Common myeloid progenitor, CD34-positive (primary cell): ENCODE measurements around the gene CD74.
A peak's percentile ranks its signal among the peaks of the same experiment; 100 is the strongest.
"Not testable (repeated sequence)": the region's sequence is repeated elsewhere in the genome, so short reads cannot be mapped to it uniquely, and the experiment has no call there.

Experiments used
- CTCF ChIA-PET: fragments of 350-600 bp; sonication (Branson Sonifier 250); formaldehyde crosslinking; loops from one replicate; lab custom pipeline; 2021; ENCODE audit warnings: antibody characterized with exemption; lab: Charles Lee
- POLR2A ChIA-PET: fragments of 350-600 bp; sonication (Branson Sonifier 250); formaldehyde crosslinking; loops from one replicate; lab custom pipeline; 2021; ENCODE audit warnings: antibody characterized with exemption; lab: Charles Lee
- DNase-seq, 3 donors: peaks; one replicate each; pipeline versions ENCODE4 v3.0.0 to v3.0.0-alpha.2; 2013
- H3K27ac ChIP-seq, 2 experiments: 1 replicate in 1 of 2; 2 replicates in 1 of 2; pipeline ENCODE4 v1.7.0; 2013; ENCODE audit warnings: inconsistent platforms in 2 of 2, low read length in 2 of 2, mild to moderate bottlenecking in 2 of 2, low read depth in 1 of 2, moderate library complexity in 1 of 2; ENCODE audit not compliant: severe bottlenecking in 2 of 2, insufficient read depth in 1 of 2, poor library complexity in 1 of 2
- H3K27me3 ChIP-seq, 5 experiments: replicated peaks in 2 of 5; 1 replicate in 3 of 5; 2 replicates in 2 of 5; pipeline versions ENCODE4 v1.6.1 to v1.7.0; 2013; ENCODE audit warnings: low read length in 4 of 5, mild to moderate bottlenecking in 2 of 5, moderate library complexity in 2 of 5, inconsistent platforms in 1 of 5; ENCODE audit not compliant: insufficient read depth in 5 of 5, control insufficient read depth in 4 of 5
- H3K36me3 ChIP-seq, 4 experiments: 1 replicate in 2 of 4; 2 replicates in 2 of 4; pipeline versions ENCODE4 v1.6.1 to v1.7.0; 2013; ENCODE audit warnings: low read length in 3 of 4, control low read depth in 1 of 4, mild to moderate bottlenecking in 1 of 4; ENCODE audit not compliant: control insufficient read depth in 4 of 4, insufficient read depth in 4 of 4
- H3K4me1 ChIP-seq, 4 experiments: 1 replicate in 3 of 4; 2 replicates in 1 of 4; pipeline versions ENCODE4 v1.6.1 to v1.7.1; 2013; ENCODE audit warnings: low read length in 3 of 4, mild to moderate bottlenecking in 3 of 4, control low read depth in 1 of 4, inconsistent platforms in 1 of 4, moderate library complexity in 1 of 4; ENCODE audit not compliant: control insufficient read depth in 4 of 4, insufficient read depth in 4 of 4; ENCODE audit errors: control extremely low read depth in 1 of 4
- H3K4me3 ChIP-seq, 7 experiments: 1 replicate in 4 of 7; 2 replicates in 3 of 7; pipeline versions ENCODE4 v1.5.1 to v1.7.0; 2013; ENCODE audit warnings: mild to moderate bottlenecking in 7 of 7, low read length in 6 of 7, moderate library complexity in 6 of 7, inconsistent platforms in 2 of 7, low read depth in 2 of 7, control low read depth in 1 of 7; ENCODE audit not compliant: insufficient read depth in 4 of 7, control insufficient read depth in 1 of 7; ENCODE audit errors: extremely low read depth in 1 of 7
- H3K9me3 ChIP-seq, 5 experiments: 1 replicate in 4 of 5; 2 replicates in 1 of 5; pipeline versions ENCODE4 v1.6.1 to v1.7.1; 2013; ENCODE audit warnings: low read length in 4 of 5, mild to moderate bottlenecking in 2 of 5, inconsistent platforms in 1 of 5, low read depth in 1 of 5, moderate library complexity in 1 of 5; ENCODE audit not compliant: control insufficient read depth in 4 of 5, insufficient read depth in 2 of 5; ENCODE audit errors: control extremely low read depth in 1 of 5
- WGBS: methylation state at CpG from one replicate; pipeline ENCODE4 v1.1.5; 2013; ENCODE audit not compliant: insufficient coverage; 5-methylcytosine and 5-hydroxymethylcytosine counted together

The CD74 gene

DNA sequence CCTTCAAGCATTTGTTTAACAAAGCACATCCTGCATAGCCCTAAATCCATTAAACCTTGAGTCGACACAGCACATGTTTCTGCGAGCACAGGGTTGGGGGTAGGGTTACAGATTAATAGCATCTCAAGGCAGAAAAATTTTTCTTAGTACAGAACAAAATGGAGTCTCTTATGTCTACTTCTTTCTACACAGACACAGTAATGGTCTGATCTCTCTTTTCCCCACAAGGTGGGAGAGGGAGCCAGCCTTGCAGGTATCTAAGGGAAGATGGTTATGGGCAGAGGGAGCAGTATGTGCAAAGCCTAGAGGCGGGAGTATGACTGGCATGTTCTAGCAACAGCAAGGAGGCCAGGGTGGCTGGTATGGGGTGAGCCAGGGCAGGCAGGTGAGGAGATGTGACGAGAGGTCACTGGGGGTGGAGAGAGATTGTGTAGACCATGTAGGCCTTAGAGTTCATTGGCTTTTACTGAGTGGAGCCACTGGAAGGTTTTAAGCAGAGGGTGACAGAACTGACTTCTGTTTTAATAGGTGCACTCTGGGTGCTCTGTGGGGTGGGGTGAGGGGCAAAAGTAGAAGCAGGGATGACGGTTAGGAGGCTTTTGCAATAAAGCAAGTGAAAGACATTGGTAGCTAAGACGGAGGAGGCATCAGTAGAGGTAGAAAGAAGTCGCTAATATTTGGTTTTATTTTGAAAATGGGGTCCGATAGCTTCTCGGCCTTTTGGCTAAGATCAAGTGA, 42.0 kb upstream of the CD74 start:
- peak in 1 of 3 donors; percentile 22 for DNase-seq
- WGBS: 81% methylated on average over 7 of the region's 9 CpGs
- no peaks in the 10 kb centered on the region for H3K9me3 ChIP-seq
- CTCF ChIA-PET: interaction anchor here (0.7 to 7.2 kb wide), 6 partner anchors 10 to 324 kb away, joined by 3 to 59 read pairs (median 4); partner anchors contain the start of gene SMIM3
- POLR2A ChIA-PET: no interaction called here
- peak overlapping the region in 1 of 7 experiments; percentile 11 for H3K4me3 ChIP-seq
- H3K27ac ChIP-seq: peak overlapping the region in 1 of 2 experiments; percentile 65
- no peaks in the 10 kb centered on the region for H3K27me3 ChIP-seq
- peaks cover 11 to 65% (median 62%) of the 10 kb centered on the region in 4 experiments for H3K4me1 ChIP-seq
- no peaks in the 10 kb centered on the region for H3K36me3 ChIP-seq

DNA sequence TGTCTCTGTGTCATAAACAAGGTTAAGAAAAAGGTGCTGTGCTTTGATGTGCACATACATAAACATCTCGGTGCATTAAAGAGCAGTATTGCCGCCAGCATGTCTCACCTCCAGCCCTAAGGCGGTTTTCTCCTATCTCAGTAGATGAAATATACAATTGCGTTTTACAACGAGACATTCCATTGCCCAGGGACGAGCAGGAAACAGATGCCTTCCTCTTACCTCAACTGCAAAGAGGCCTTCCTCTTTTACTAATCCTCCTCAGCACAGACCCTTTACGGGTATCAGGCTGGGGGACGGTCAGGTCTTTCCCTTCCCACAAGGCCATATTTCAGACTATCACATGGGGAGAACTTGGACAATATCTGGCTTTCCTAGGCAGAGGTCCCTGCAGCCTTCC, 41.3 kb upstream of the CD74 start:
- peak overlapping the region; percentile 23 to 65 for H3K27ac ChIP-seq
- POLR2A ChIA-PET, CTCF ChIA-PET: not testable (repeated sequence)

DNA sequence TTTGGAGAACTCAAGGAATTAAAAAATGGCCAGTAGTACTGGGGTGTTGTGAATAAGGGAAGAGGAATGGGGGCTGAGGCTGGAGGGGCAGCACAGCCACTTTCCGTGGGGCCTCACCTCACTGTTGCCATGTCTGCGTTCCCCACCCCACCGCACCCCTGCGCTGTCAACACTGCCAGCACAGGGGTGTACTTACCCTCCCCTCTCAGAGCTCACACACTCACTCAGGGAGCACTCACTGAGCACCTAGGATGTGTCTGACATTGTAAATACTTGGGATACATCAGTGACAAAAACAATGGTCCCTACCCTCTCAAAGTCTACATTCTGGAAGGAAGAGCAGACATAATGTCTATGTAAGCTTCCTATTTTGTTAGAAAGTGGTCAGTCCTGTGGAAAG, 40.2 kb upstream of the CD74 start:
- no peak for DNase-seq
- CTCF ChIA-PET: interaction anchor here (0.5 to 1.1 kb wide), 5 partner anchors 10 to 331 kb away, joined by 3 to 4 read pairs (median 3); no protein-coding TSS in a partner anchor
- Histone ChIP-seq H3K36me3 (peaks cover 0 to 10% (median 2%) of the 10 kb centered on the region in 4 experiments), H3K27ac (peak overlapping the region; percentile 23 to 50), H3K27me3 (no peaks in the 10 kb centered on the region), H3K4me1 (peaks cover 16 to 61% (median 59%) of the 10 kb centered on the region in 4 experiments), H3K4me3 (peak overlapping the region in 1 of 7 experiments; percentile 5), H3K9me3 (no peaks in the 10 kb centered on the region)
- WGBS: no CpG with 5 or more reads among the region's 4 CpGs
- POLR2A ChIA-PET: no interaction called here

More for the DNA sequence above, 41.3 kb upstream of the CD74 start:
- not testable (repeated sequence) for H3K27me3 ChIP-seq, H3K4me3 ChIP-seq, H3K9me3 ChIP-seq, H3K36me3 ChIP-seq
- no CpG with 5 or more reads among the region's 8 CpGs for WGBS
- peaks cover 11 to 59% (median 57%) of the 10 kb centered on the region in 4 experiments for H3K4me1 ChIP-seq
- DNase-seq: peak; percentile 59 to 93 (median 84)

DNA sequence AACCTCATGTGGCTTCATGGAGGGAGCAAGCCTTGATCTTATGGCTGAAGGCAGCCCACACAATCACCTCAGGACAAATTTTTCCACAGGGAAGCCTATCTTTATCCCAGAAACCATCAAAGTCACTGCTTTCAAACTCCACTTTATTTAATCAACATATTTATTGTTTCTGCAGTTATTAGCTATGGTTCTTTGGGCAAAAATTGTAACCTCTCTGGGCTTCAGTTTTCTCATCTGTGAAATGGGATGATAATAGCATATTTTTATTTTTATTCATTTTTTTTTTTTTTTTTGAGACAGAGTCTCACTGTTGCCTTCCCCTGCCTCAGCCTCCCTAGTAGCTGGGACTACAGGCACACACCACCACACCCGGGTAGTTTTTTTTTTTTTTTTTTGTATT, 38.9 kb upstream of the CD74 start:
- H3K36me3 ChIP-seq: peaks cover 6 to 24% (median 15%) of the 10 kb centered on the region in 4 experiments
- H3K4me1 ChIP-seq: peaks cover 6 to 59% (median 58%) of the 10 kb centered on the region in 4 experiments
- DNase-seq: no peak
- POLR2A ChIA-PET: interaction anchor here (0.6 to 1.1 kb wide), 2 partner anchors 41 to 716 kb away, joined by 3 read pairs; no protein-coding TSS in a partner anchor
- H3K27me3 ChIP-seq: no peaks in the 10 kb centered on the region
- CTCF ChIA-PET: interaction anchor here (0.6 to 3.7 kb wide), 6 partner anchors 9 to 330 kb away, joined by 3 to 10 read pairs (median 4); partner anchors contain the start of gene CD74
- no peak overlapping the region for H3K4me3 ChIP-seq
- H3K27ac ChIP-seq: no peak overlapping the region
- no peaks in the 10 kb centered on the region for H3K9me3 ChIP-seq
- WGBS: no CpG with 5 or more reads among the region's 1 CpG

DNA sequence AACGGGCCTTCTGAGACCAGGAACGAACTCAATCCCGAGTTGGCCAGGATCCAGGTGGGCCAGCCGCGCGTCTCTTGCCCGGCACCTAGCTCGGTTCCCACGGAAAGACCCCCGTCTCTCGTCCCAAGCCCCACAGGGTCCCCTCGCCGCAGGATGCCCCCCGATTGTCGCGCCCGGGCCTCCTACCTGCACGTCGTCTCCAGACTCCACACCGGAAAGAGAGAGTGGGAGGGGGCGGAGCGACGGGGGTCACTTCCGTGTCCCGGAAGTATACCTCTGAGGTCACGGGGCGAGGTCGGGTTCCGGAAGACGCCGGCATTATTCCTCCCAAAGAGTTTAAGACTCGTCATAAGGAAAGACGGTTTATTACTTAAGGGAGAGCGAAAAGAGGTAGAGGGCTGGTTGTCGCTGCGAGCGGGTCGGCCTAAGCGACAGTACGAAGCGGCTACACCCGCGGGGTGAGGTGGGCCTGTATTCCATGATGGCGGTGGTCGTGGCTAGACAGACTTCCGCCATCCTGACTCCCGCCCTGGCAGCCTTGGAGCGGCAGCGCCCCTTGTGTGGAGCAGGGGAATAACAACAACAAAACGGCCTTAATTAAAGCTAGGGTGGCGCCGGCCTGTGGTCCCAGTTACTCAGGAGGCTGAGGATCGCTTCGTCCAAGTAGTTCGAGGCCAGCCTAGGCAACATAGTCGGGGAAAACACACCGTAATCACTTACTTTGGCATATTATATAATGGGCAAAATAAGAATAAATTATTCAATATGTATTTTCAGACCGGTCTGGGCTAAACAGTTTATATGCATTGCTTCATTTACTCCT, 37.0 kb upstream of the CD74 start, which contains the start of gene RPS14:
Gene RPS14 (minus strand): TSS at position 223 of the 823 bp plus-strand sequence. CDS start 2,006 bp downstream, outside the sequence.
- WGBS: 3% methylated on average over 48 of the region's 58 CpGs
- POLR2A ChIA-PET: interaction anchor here (0.6 to 1.6 kb wide), 4 partner anchors 37 to 189 kb away, joined by 3 to 12 read pairs (median 4); partner anchors contain the start of gene CD74
- peak within 1 kb of the TSS; percentile 85 to 98 (median 95) for H3K4me3 ChIP-seq
- H3K27me3 ChIP-seq: no peaks in the 10 kb centered on the region
- CTCF ChIA-PET: interaction anchor here (0.6 to 3.7 kb wide), 13 partner anchors 9 to 334 kb away, joined by 3 to 10 read pairs (median 4); partner anchors contain the start of gene CD74
- H3K4me1 ChIP-seq: peaks cover 6 to 47% (median 44%) of the 10 kb centered on the region in 4 experiments
- DNase-seq: peak; percentile 96 to 98 (median 98)
- peaks cover 9 to 42% (median 34%) of the 10 kb centered on the region in 4 experiments for H3K36me3 ChIP-seq
- H3K9me3 ChIP-seq: no peaks in the 10 kb centered on the region
- H3K27ac ChIP-seq: peak within 1 kb of the TSS; percentile 99 to 100

DNA sequence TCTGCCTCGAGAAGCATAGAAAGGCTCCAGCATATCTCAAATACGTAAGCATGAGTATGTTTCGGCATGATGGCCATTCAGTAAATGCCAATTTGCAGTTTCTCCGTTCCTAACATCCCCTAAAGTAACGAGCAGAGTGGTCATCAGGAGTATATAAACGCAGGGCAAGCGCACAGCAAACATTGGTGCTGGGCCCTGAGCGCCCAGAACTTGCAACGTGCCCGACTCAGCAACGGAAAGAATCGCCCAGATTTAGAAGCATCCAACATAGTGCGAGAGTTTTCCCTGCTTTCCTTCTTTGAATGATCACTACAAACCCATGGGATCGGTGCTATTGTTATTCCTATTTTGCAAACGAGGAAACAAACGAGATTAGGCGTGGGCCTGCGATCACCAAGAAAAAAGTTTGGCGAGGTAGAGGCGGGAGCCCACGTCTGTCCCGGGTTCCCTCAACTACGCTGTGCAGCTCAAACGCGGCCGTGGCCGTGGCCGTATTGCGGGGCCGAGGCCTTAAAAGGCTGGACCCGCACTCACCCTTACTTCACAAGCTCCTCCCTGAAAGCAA, 36.3 kb upstream of the CD74 start:
- Histone ChIP-seq H3K27ac (peak overlapping the region; percentile 99 to 100), H3K4me1 (peaks cover 6 to 41% (median 38%) of the 10 kb centered on the region in 4 experiments), H3K36me3 (peaks cover 10 to 49% (median 41%) of the 10 kb centered on the region in 4 experiments), H3K27me3 (no peaks in the 10 kb centered on the region), H3K9me3 (no peaks in the 10 kb centered on the region), H3K4me3 (peak overlapping the region; percentile 85 to 98 (median 95))
- WGBS: 0% methylated on average over 29 of the region's 31 CpGs
- POLR2A ChIA-PET: interaction anchor here (0.6 to 1.6 kb wide), 2 partner anchors 38 to 188 kb away, joined by 3 to 12 read pairs; no protein-coding TSS in a partner anchor
- CTCF ChIA-PET: interaction anchor here (0.6 to 3.7 kb wide), 6 partner anchors 9 to 67 kb away, joined by 3 to 10 read pairs (median 5); no protein-coding TSS in a partner anchor
- no peak for DNase-seq
